CD4-positive, alpha-beta T cell (primary cell): ENCODE results near the gene TCF12. TPM values are rescaled to one million over a fixed set of nuclear protein-coding genes. Genes with fewer than 3 reads are reported as not detected.

ENCODE experiments used
- ATAC-seq: fragments of 200-7000 bp; cut with Tn5 transposase; one replicate; pipeline ENCODE4 v1.10.0; 2022; ENCODE audit warnings: mild to moderate bottlenecking; ENCODE audit not compliant: poor library complexity
- CTCF ChIA-PET: fragments of 350-600 bp; sonication (Branson Sonifier 250); formaldehyde crosslinking; loops from one replicate; lab custom pipeline; 2021; ENCODE audit warnings: antibody characterized with exemption, inconsistent platforms; lab: Charles Lee
- POLR2A ChIA-PET: fragments of 350-600 bp; sonication (Branson Sonifier 250); formaldehyde crosslinking; loops from one replicate; lab custom pipeline; 2021; ENCODE audit warnings: antibody characterized with exemption, inconsistent platforms; lab: Charles Lee
- DNase-seq, 14 experiments: peaks; one replicate each; pipeline ENCODE4 v3.0.0-alpha.2; 2013 to 2020; ENCODE audit warnings: mixed read lengths in 2 of 14
- H3K27ac ChIP-seq, 2 donors: one replicate each; pipeline versions ENCODE4 v1.5.1 to v1.7.0; 2013; ENCODE audit warnings: low read length in 2 of 2, low read depth in 1 of 2, mild to moderate bottlenecking in 1 of 2
- H3K27me3 ChIP-seq, 2 experiments: 1 replicate in 1 of 2; 2 replicates in 1 of 2; pipeline versions ENCODE4 v1.6.1 to v1.7.0; 2013; ENCODE audit warnings: low read length in 2 of 2, control low read depth in 1 of 2, mild to moderate bottlenecking in 1 of 2, moderate library complexity in 1 of 2; ENCODE audit not compliant: insufficient read depth in 2 of 2, control insufficient read depth in 1 of 2
- H3K36me3 ChIP-seq: one replicate; pipeline ENCODE4 v1.6.1; 2013; ENCODE audit warnings: low read length, control low read depth; ENCODE audit not compliant: insufficient read depth
- H3K4me1 ChIP-seq: one replicate; pipeline ENCODE4 v1.6.1; 2013; ENCODE audit warnings: low read length, control low read depth; ENCODE audit not compliant: insufficient read depth
- H3K4me3 ChIP-seq: one replicate; pipeline ENCODE4 v1.5.1; 2013; ENCODE audit warnings: mild to moderate bottlenecking, low read length, moderate library complexity
- H3K9me3 ChIP-seq, 2 experiments: 1 replicate in 1 of 2; 2 replicates in 1 of 2; pipeline versions ENCODE4 v1.6.1 to v1.7.0; 2013; ENCODE audit warnings: low read length in 2 of 2, mild to moderate bottlenecking in 2 of 2, control low read depth in 1 of 2, moderate library complexity in 1 of 2; ENCODE audit not compliant: control insufficient read depth in 1 of 2, insufficient read depth in 1 of 2
- H3K27ac Mint-ChIP-seq: one replicate; pipeline ENCODE4 v1.8.0; 2020; ENCODE audit warnings: mixed read lengths
- H3K27me3 Mint-ChIP-seq: one replicate; pipeline ENCODE4 v1.8.0; 2021; ENCODE audit warnings: mixed read lengths
- H3K36me3 Mint-ChIP-seq: one replicate; pipeline ENCODE4 v1.8.0; 2021; ENCODE audit warnings: low read depth, mixed read lengths
- H3K4me1 Mint-ChIP-seq: one replicate; pipeline ENCODE4 v1.8.0; 2021; ENCODE audit warnings: low read depth, mixed read lengths
- H3K4me3 Mint-ChIP-seq: one replicate; pipeline ENCODE4 v1.8.0; 2020; ENCODE audit warnings: mild to moderate bottlenecking, mixed read lengths
- H3K9me3 Mint-ChIP-seq: one replicate; pipeline ENCODE4 v1.8.0; 2020; ENCODE audit warnings: mixed read lengths
- CTCF ChIP-seq: fragments of 200-600 bp; IDR thresholded peaks from one replicate; pipeline ENCODE4 v1.8.0; 2022; ENCODE audit warnings: antibody characterized with exemption, mild to moderate bottlenecking
- intact Hi-C, 2 experiments: fragments of 100-400 bp; cut with DNase I in 1 of 2; cut with micrococcal nuclease in 1 of 2; formaldehyde crosslinking; loops; one replicate each; pipeline versions ENCODE4 v1.15.1 to v1.9.0; 2023 to 2025; cut with DNase I, micrococcal nuclease
- total RNA-seq, 174 experiments: library from RNA in 2 of 174; stranded (reverse) in 2 of 174; gene quantifications; one replicate each; pipeline ENCODE4 v1.2.3 and lab custom pipeline; 2021 to 2026

Gene TCF12
- total RNA-seq, 2 experiments from 2014 or later = 54.0 TPM

- Mint-ChIP-seq H3K36me3 (no peaks in the 10 kb centered on the region), H3K4me1 (no peaks in the 10 kb centered on the region), H3K27me3 (no peaks in the 10 kb centered on the region), H3K9me3 (no peaks in the 10 kb centered on the region), H3K4me3 (no peak overlapping the region), H3K27ac (no peak overlapping the region)
- intact Hi-C loops = no loop called here
- CTCF ChIA-PET = no interaction called here
- DNase-seq (no peak), ATAC-seq (no peak)
- Histone ChIP-seq H3K9me3 (no peaks in the 10 kb centered on the region), H3K27ac (no peak overlapping the region), H3K4me1 (no peaks in the 10 kb centered on the region), H3K36me3 (no peaks in the 10 kb centered on the region), H3K27me3 (no peaks in the 10 kb centered on the region), H3K4me3 (no peak overlapping the region)
- no peak for TF ChIP-seq CTCF
- POLR2A ChIA-PET = no interaction called here
Measured at GRCh38 chr15:57312318-57313133, 394.1 kb downstream of the TCF12 start.

- Mint-ChIP-seq H3K4me3 (no peak overlapping the region), H3K27me3 (no peaks in the 10 kb centered on the region), H3K4me1 (no peaks in the 10 kb centered on the region), H3K36me3 (no peaks in the 10 kb centered on the region), H3K9me3 (no peaks in the 10 kb centered on the region), H3K27ac (no peak overlapping the region)
- POLR2A ChIA-PET = interaction anchor here (0.6 kb wide), 1 partner anchor 589 kb away, joined by 3 read pairs; no protein-coding TSS in a partner anchor
- Histone ChIP-seq H3K27me3 (no peaks in the 10 kb centered on the region), H3K27ac (no peak overlapping the region), H3K9me3 (no peaks in the 10 kb centered on the region), H3K4me3 (no peak overlapping the region), H3K4me1 (no peaks in the 10 kb centered on the region), H3K36me3 (no peaks in the 10 kb centered on the region)
- ATAC-seq = no peak
- no peak for DNase-seq
- CTCF ChIA-PET = no interaction called here
- intact Hi-C loops = no loop called here
- no peak for TF ChIP-seq CTCF
Measured at GRCh38 chr15:57313134-57313483, 394.7 kb downstream of the TCF12 start.

GRCh38 chr15:57314221-57314620, 395.8 kb downstream of the TCF12 start:
- Histone ChIP-seq H3K36me3 (no peaks in the 10 kb centered on the region), H3K4me3 (no peak overlapping the region), H3K4me1 (no peaks in the 10 kb centered on the region), H3K9me3 (peaks cover 0 to 6% of the 10 kb centered on the region in 2 experiments), H3K27me3 (no peaks in the 10 kb centered on the region), H3K27ac (no peak overlapping the region)
- Mint-ChIP-seq H3K4me3 (no peak overlapping the region), H3K9me3 (no peaks in the 10 kb centered on the region), H3K4me1 (no peaks in the 10 kb centered on the region), H3K36me3 (no peaks in the 10 kb centered on the region), H3K27me3 (no peaks in the 10 kb centered on the region), H3K27ac (no peak overlapping the region)
- TF ChIP-seq CTCF = no peak
- ATAC-seq (no peak), DNase-seq (no peak)
- POLR2A ChIA-PET = no interaction called here
- intact Hi-C loops = no loop called here
- CTCF ChIA-PET = no interaction called here
